Pancreas (tissue), 10 donors: Measurements from ENCODE around the gene MRPS15. TPM values are rescaled to one million over a fixed set of nuclear protein-coding genes. Genes with fewer than 3 reads are reported as not detected.
"Not testable (repeated sequence)": the region's sequence is repeated elsewhere in the genome, so short reads cannot be mapped to it uniquely, and the experiment has no call there.

Source experiments
- ATAC-seq, 4 donors: fragments of 200-7000 bp; cut with Tn5 transposase; one replicate each; pipeline versions ENCODE4 v1.8.0 to v1.9.1; 2020; ENCODE audit warnings: mild to moderate bottlenecking in 4 of 4, moderate library complexity in 4 of 4
- DNase-seq, 6 donors: peaks; one replicate each; pipeline ENCODE4 v3.0.0-alpha.2; 2020
- FAIRE-seq: peaks from 2 replicates; lab custom pipeline; 2012; peaks lifted over from hg19 to GRCh38; lab: Jason Lieb, UNC
- H3K27ac ChIP-seq, 4 donors: fragments of 200-600 bp; sonication (generic); 1 replicate in 3 of 4; 2 replicates in 1 of 4; pipeline versions ENCODE4 v1.5.0 to v1.8.0; 2020
- H3K27me3 ChIP-seq, 4 donors: fragments of 200-600 bp; one replicate each; pipeline ENCODE4 v1.8.0; 2021
- H3K36me3 ChIP-seq, 3 donors: fragments of 200-600 bp; sonication (generic) in 1 of 3; one replicate each; pipeline versions ENCODE4 v1.5.0 to v1.8.0; 2020 to 2021
- H3K4me1 ChIP-seq, 3 donors: fragments of 200-600 bp; one replicate each; pipeline ENCODE4 v1.8.0; 2021
- H3K4me3 ChIP-seq, 4 donors: fragments of 200-600 bp; sonication (generic) in 2 of 4; one replicate each; pipeline versions ENCODE4 v1.5.0 to v1.8.0; 2020 to 2021
- H3K9me3 ChIP-seq, 4 donors: fragments of 200-600 bp; one replicate each; pipeline ENCODE4 v1.8.0; 2021
- CTCF ChIP-seq, 4 donors: fragments of 200-600 bp; sonication (generic) in 3 of 4; IDR thresholded peaks; one replicate each; pipeline versions ENCODE4 v1.5.0 to v1.8.0; 2021; ENCODE audit warnings: antibody characterized with exemption in 4 of 4
- WGBS, 2 donors: extraction: QIAGEN DNeasy Blood & Tissue Kit; methylation state at CpG; one replicate each; pipeline ENCODE4 v1.1.7; 2013; 5-methylcytosine and 5-hydroxymethylcytosine counted together
- intact Hi-C, 3 donors: fragments of 100-400 bp; cut with DNase I; formaldehyde crosslinking; loops; one replicate each; pipeline versions ENCODE4 v1.11.1 to v1.14.2; 2022
- polyA plus RNA-seq, 2 donors: library from polyadenylated mRNA; stranded (reverse); fragments of 200-250 nt; gene quantifications; one replicate each; pipeline ENCODE4 v1.2.3, GENCODE V29; 2013
- total RNA-seq, 6 donors: library from RNA; stranded (reverse); fragmentation: NEBNext Ultra II Directional in 4 of 6; extraction: Animal tissue kit (Norgen Biotek cat#: 25700) in 4 of 6; gene quantifications; one replicate each; pipeline versions ENCODE4 v1.2.1 to v1.2.4, GENCODE V29; 2021 to 2023
- donor health status: healthy with polysubstance abuse.
- donor health status: DM: no; HTN: no; CAD: no; lungs with moderate emphysema.
- donor health status: DM: no; HTN: no; CAD: no.
- donor health status: control.
- donor health status: control.
- donor health status: Bipolar disorder and iron deficiency.
- donor health status: DM: yes; HTN: yes; CAD: no.
- donor health status: DM: no; HTN: no; CAD: no.
- donor health status: DM: no; HTN: no; CAD: no.
- donor health status: DM: yes; HTN: yes; CAD: no.

Gene MRPS15
- total and polyA plus RNA-seq, 8 donors = 20.4 to 79.3 (median 27.0) TPM

DNA sequence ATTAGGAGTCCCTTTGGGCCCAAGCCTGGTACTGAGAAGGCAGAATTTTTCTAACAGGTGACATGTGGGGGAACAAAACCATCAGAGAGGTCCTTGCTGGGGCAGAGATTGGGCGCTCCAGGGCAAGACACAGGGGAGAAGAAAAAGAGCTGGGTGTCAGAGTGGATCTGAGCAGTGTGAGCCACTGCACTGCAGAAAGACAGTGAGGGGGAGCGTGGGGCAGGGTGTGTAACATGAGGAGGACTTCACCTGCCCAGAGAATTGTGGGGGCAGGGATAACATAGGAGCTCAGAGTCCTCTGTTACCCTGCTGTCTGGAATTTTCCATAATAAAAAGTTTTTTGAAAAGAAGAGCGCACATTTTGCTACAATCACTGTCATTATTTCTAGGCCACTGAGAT lies 44.1 kb upstream of the MRPS15 start:
- TF ChIP-seq CTCF (IDR thresholded peaks at IDR 0.05) = no peak
- no peaks in the 10 kb centered on the region for H3K4me1 ChIP-seq
- no peak for ATAC-seq
- H3K36me3 ChIP-seq = no peaks in the 10 kb centered on the region
- intact Hi-C loops = no loop called here
- H3K9me3 ChIP-seq = no peaks in the 10 kb centered on the region
- WGBS, 2 donors = 80 to 87% methylated on average over 3 of the region's 3 CpGs
- H3K27me3 ChIP-seq = no peaks in the 10 kb centered on the region
- FAIRE-seq = no peak
- no peak for DNase-seq
- H3K4me3 ChIP-seq = no peak overlapping the region
- H3K27ac ChIP-seq = no peak overlapping the region

- Histone ChIP-seq H3K4me1 (no peaks in the 10 kb centered on the region), H3K27me3 (no peaks in the 10 kb centered on the region), H3K36me3 (no peaks in the 10 kb centered on the region), H3K9me3 (no peaks in the 10 kb centered on the region), H3K4me3 (no peak overlapping the region), H3K27ac (no peak overlapping the region)
- no peak for FAIRE-seq
- 54 to 70% methylated on average over 5 of the region's 5 CpGs for WGBS, 2 donors
- intact Hi-C loops = no loop called here
- no peak for ATAC-seq
- no peak for DNase-seq
- no peak for TF ChIP-seq CTCF (IDR thresholded peaks at IDR 0.05)
Measured at GRCh38 chr1:36506276-36506920, 42.2 kb upstream of the MRPS15 start.

- H3K27ac ChIP-seq = no peak overlapping the region
- DNase-seq (no peak), ATAC-seq (no peak), FAIRE-seq (no peak)
- H3K9me3 ChIP-seq = no peaks in the 10 kb centered on the region
- no peak for TF ChIP-seq CTCF (IDR thresholded peaks at IDR 0.05)
- H3K4me3 ChIP-seq = no peak overlapping the region
- no peaks in the 10 kb centered on the region for H3K36me3 ChIP-seq
- 61 to 76% methylated on average over 1 of the region's 1 CpG for WGBS, 2 donors
- H3K27me3 ChIP-seq = no peaks in the 10 kb centered on the region
- H3K4me1 ChIP-seq = no peaks in the 10 kb centered on the region
- intact Hi-C loops = no loop called here
Measured at GRCh38 chr1:36503733-36504132, 39.5 kb upstream of the MRPS15 start.

DNA sequence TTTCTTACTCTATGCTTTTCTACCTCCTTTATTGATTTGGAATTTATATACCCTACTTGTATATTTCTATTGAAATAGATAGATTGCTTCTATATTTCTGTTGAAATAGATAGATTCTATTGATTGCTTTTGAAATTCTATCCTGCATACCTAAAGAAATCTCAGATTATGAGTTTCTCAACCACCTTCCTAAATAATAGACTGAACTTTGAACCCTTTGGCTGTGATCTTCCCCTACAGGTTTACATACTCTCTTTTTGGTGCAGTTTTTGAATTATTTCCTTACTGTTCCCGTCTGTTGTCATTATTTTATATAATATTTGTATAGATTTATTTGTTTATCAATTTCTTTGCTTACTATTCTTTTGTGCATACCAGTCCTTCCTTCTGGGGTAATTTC lies 39.0 kb upstream of the MRPS15 start:
- Histone ChIP-seq H3K27ac (no peak overlapping the region), H3K4me3 (no peak overlapping the region), H3K9me3 (no peaks in the 10 kb centered on the region), H3K27me3 (no peaks in the 10 kb centered on the region), H3K4me1 (no peaks in the 10 kb centered on the region), H3K36me3 (no peaks in the 10 kb centered on the region)
- no peak for TF ChIP-seq CTCF (IDR thresholded peaks at IDR 0.05)
- ATAC-seq = no peak
- 42 to 44% methylated on average over 1 of the region's 1 CpG for WGBS, 2 donors
- no peak for FAIRE-seq
- intact Hi-C loops = no loop called here
- no peak for DNase-seq

GRCh38 chr1:36502616-36503015 lies 38.4 kb upstream of the MRPS15 start:
- Histone ChIP-seq H3K27ac (no peak overlapping the region), H3K4me1 (no peaks in the 10 kb centered on the region), H3K36me3 (no peaks in the 10 kb centered on the region), H3K27me3 (no peaks in the 10 kb centered on the region), H3K9me3 (no peaks in the 10 kb centered on the region), H3K4me3 (no peak overlapping the region)
- no peak for TF ChIP-seq CTCF (IDR thresholded peaks at IDR 0.05)
- DNase-seq (no peak), FAIRE-seq (no peak), ATAC-seq (no peak)
- intact Hi-C loops = no loop called here
- WGBS, 2 donors = 73 to 76% methylated on average over 2 of the region's 2 CpGs

GRCh38 chr1:36501911-36502310 lies 37.7 kb upstream of the MRPS15 start:
- 67 to 69% methylated on average over 4 of the region's 4 CpGs for WGBS, 2 donors
- H3K9me3 ChIP-seq, H3K4me1 ChIP-seq, H3K27ac ChIP-seq, H3K27me3 ChIP-seq, DNase-seq, ATAC-seq, H3K4me3 ChIP-seq, FAIRE-seq, intact Hi-C loops, H3K36me3 ChIP-seq: not testable (repeated sequence)
